T-helper 2 cell treated with Interferon-gamma antibody and Interleukin-4, amounts not matched to agents 100 ng/mL and 5 ng/mL, for 36 hours (primary cell): ENCODE results near the gene CYP4A11. TPM values are rescaled to one million over a fixed set of nuclear protein-coding genes. Genes with fewer than 3 reads are reported as not detected.
"Not testable (repeated sequence)": the region's sequence is repeated elsewhere in the genome, so short reads cannot be mapped to it uniquely, and the experiment has no call there.

Experiments used
- intact Hi-C: fragments of 100-400 bp; cut with micrococcal nuclease; formaldehyde crosslinking; loops from one replicate; pipeline ENCODE4 v1.15.1; 2023
- total RNA-seq: library from RNA; stranded (reverse); gene quantifications from 2 replicates; pipeline ENCODE4 v1.2.3, GENCODE V29; 2022

The CYP4A11 gene, protein sequence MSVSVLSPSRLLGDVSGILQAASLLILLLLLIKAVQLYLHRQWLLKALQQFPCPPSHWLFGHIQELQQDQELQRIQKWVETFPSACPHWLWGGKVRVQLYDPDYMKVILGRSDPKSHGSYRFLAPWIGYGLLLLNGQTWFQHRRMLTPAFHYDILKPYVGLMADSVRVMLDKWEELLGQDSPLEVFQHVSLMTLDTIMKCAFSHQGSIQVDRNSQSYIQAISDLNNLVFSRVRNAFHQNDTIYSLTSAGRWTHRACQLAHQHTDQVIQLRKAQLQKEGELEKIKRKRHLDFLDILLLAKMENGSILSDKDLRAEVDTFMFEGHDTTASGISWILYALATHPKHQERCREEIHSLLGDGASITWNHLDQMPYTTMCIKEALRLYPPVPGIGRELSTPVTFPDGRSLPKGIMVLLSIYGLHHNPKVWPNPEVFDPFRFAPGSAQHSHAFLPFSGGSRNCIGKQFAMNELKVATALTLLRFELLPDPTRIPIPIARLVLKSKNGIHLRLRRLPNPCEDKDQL
- not detected in 2 replicates for total RNA-seq

- intact Hi-C loops = no loop called here
Observed at GRCh38 chr1:46941135-46941694, at the start of gene CYP4A11. TSS of gene CYP4A11 (minus strand) at chr1:46941476. CDS start at chr1:46941433, 43 bp downstream.

DNA sequence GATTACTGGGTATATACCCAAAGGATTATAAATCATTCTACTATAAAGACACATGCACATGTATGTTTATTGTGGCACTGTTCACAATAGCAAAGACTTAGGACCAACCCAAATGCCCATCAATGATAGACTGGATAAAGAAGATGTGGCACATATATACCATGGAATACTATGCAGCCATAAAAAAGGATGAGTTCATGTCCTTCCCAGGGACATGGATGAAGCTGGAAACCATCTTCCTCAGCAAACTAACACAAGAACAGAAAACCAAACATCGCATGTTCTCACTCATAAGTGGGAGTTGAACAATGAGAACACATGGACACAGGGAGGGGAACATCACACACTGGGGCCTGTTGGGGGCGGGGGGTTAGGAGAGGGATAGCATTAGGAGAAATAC lies 49.3 kb upstream of the CYP4A11 start:
- intact Hi-C loops = not testable (repeated sequence)

DNA sequence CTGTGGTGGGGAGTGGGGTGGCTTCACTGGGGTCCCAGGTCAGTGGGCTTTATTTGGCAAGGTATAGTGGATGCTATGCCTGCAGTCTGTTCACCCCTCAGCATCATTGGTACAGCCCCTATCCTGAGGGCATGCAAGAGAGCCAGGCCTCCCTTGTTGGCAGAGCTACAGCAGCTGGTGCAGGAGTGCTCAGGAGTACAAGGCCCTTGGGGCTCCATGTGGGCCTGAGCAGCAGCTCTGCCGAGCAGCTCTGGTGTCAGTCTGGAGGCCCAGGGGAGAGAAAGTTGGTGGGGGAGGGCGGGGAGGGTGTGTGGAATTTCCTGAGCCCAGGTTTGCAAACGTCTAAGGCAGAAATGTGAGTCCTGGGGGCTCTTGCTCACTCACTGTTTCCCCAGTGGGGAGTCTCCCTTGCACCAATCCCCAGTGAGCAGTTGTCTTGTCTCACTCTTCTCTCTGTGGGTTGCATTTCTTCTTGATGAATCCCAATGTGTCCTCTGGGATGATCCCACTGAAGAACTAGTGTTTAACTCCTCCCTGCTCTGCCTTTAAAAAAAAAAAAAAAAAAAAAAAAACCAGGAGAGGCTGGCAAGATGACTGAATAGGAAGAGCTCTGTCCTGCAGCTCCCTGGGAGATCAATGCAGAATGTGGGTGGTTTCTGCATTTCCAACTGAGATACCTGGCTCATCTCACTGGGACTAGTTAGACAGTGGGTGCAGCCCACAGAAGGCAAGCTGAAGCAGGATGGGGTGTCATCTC lies 42.7 kb upstream of the CYP4A11 start:
- intact Hi-C loops = no loop called here

GRCh38 chr1:46983166-46983829 lies 42.0 kb upstream of the CYP4A11 start:
- intact Hi-C loops = no loop called here

GRCh38 chr1:46969014-46969619 lies 27.8 kb upstream of the CYP4A11 start:
- intact Hi-C loops = no loop called here

- intact Hi-C loops = not testable (repeated sequence)
Observed at GRCh38 chr1:46962272-46962671, 21.0 kb upstream of the CYP4A11 start.

- intact Hi-C loops = no loop called here
Observed at GRCh38 chr1:46961066-46961758, 19.9 kb upstream of the CYP4A11 start.

DNA sequence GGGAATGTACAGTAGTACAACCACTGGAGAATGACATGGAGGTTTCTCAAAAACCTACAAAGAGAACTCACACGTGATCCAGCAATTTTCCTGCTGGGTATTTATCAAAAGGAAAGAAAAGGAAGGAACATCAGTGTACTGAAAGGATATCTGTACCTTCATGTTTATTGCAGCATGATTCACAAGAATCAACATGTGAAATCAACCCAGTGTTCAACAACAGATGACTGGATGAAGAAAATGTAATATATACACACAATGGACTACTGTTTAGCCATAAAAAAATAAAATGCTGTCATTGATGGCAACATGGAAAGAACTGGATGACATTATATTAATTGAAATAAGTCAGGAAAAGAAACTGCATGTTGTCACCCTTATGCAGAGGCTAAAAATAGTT lies 19.0 kb upstream of the CYP4A11 start:
- intact Hi-C loops = no loop called here

DNA sequence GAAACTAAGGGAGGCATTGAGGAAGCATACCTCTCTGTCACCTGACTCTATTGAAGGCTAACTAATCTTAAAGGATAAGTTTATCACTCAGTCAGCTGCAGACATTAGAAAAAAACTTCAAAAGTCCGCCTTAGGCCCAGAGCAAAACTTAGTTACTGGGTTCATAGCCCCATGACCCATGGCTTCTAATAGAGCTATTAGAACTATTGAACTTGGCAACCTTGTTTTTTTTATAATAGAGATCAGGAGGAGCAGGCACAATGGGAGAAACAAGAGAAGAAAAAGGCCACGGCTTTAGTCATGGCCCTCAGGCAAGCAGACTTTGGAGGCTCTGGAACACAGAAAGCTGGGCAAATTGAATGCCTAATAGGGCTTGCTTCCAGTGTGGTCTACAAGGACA lies 13.8 kb upstream of the CYP4A11 start:
- intact Hi-C loops = not testable (repeated sequence)

- intact Hi-C loops = not testable (repeated sequence)
Observed at GRCh38 chr1:46953847-46954246, 12.6 kb upstream of the CYP4A11 start.

GRCh38 chr1:46949417-46949666 lies 8.1 kb upstream of the CYP4A11 start:
- intact Hi-C loops = not testable (repeated sequence)

DNA sequence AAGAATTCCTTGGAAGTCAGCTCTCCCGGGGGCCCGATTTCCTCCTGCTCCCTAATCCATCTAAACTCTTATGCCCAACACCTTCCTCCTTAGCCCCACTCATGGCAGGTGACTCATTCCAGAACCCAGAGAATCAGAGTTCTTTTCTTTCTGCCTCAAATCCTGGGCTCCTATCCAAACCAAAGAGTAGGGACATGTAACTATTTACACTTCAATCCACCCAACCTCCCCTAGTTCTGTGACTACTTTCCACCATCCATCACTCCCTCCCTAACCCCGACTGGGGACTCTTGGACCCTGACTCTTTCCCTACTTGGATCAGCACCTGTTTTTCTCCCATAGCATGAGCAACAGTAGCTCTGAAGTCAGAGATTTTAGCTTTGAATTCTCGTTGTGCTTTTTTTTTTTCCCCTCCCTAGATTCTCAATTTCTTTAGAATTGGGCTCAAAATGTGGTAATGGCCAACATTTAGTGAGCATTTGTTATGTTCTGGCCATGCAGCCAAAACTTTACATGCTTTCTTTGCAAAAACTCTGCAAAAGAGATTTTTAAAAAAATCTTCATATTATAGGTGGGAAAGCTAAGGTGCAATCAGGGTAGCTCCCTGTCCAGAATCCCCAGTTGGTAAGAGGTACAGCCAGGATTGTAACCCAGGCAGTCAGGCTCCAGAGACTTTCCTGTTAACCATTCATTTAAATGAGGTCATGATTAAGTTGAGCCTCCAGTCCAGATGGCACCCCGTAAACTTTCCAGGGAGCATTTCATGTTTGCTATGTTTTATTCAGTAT lies 7.5 kb upstream of the CYP4A11 start:
- intact Hi-C loops = no loop called here

GRCh38 chr1:46947706-46948105 lies 6.4 kb upstream of the CYP4A11 start:
- intact Hi-C loops = not testable (repeated sequence)

DNA sequence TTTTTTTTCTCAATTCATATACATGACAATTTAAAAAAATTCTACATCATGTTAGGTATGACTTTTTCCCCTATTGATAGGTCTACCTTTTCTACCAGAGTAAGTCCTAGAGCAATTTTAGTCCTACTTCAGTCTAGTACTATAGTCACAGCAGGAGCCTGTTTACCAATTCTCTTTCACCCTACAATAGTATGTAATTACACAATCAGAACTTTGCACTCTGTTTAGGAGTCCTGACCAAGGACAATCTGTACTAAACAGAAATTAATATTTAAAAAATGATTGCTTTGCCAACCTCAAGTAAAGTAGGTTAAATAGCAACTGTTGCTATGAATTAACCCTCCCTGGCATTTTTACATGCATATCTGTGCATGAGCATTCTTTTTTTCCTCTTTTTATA lies 810 bp upstream of the CYP4A11 start:
- intact Hi-C loops = no loop called here

GRCh38 chr1:46940307-46940706 lies 969 bp downstream of the CYP4A11 start:
- intact Hi-C loops = no loop called here

GRCh38 chr1:46937270-46937669 lies 4.0 kb downstream of the CYP4A11 start:
- intact Hi-C loops = no loop called here

GRCh38 chr1:46936788-46937187 lies 4.5 kb downstream of the CYP4A11 start:
- intact Hi-C loops = no loop called here

- intact Hi-C loops = not testable (repeated sequence)
Observed at GRCh38 chr1:46934852-46935251, 6.4 kb downstream of the CYP4A11 start.

- intact Hi-C loops = not testable (repeated sequence)
Observed at GRCh38 chr1:46932020-46932419, 9.3 kb downstream of the CYP4A11 start.

DNA sequence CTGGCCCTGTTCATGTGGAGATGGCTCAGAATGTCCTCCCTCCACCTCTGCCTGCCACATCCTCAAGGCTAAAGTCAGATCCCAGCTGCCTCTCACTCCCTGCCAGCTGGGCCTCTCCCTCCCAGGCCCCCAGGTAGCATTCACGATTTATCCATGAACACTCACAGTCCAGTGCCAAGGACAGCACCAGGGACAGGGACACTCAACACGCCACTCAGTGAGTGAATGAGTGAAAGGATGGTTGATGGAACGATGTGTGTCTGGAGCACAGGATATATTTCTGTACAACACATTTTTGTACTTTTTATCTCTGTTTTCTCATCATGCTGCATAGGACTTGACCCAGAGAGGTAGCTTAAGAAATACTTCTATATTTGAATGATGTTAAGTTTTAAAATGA lies 10.1 kb downstream of the CYP4A11 start:
- intact Hi-C loops = no loop called here
